K562 (cell line): ENCODE measurements around the gene DNAJC11. TPM values are rescaled to one million over a fixed set of nuclear protein-coding genes. Genes with fewer than 3 reads are reported as not detected.

Experiments used
- ATAC-seq: fragments of 200-7000 bp; cut with Tn5 transposase; 3 replicates; pipeline ENCODE4 v1.9.1; 2020; ENCODE audit warnings: moderate library complexity
- BruUV-seq: library from RNA; stranded (reverse); fragments of 400-500 nt; replicated peaks from 2 replicates; lab custom pipeline; 2021; lab: Mats Ljungman, UMichigan
- CTCF ChIA-PET: fragments of 300-600 bp; formaldehyde crosslinking; extraction: SDS; loops from one replicate; lab custom pipeline; 2021; ENCODE audit warnings: low intra/inter-chr PET ratio; lab: Yijun Ruan, JAX
- POLR2A ChIA-PET: fragments of 300-600, 350-650 bp; sonication (Branson Sonifier 250); formaldehyde crosslinking; extraction: SDS; loops from one replicate; lab custom pipeline; 2021; ENCODE audit warnings: antibody characterized with exemption, inconsistent platforms; lab: Yijun Ruan, JAX
- DNase-seq, 4 experiments: peaks; one replicate each; pipeline versions ENCODE4 v3.0.0 to v3.0.0-alpha.2; 2011 to 2018; ENCODE audit warnings: low spot score in 3 of 4, mixed read lengths in 3 of 4; ENCODE audit errors: extremely low read depth in 1 of 4
- FAIRE-seq: peaks from 2 replicates; lab custom pipeline; 2011; peaks lifted over from hg19 to GRCh38; lab: Jason Lieb, UNC
- H2AFZ ChIP-seq: 2 replicates; pipeline ENCODE4 v1.6.0; 2011; ENCODE audit warnings: low read depth, low read length, control low read depth, inconsistent platforms
- H3K27ac ChIP-seq: fragments of 200-600 bp; 3 replicates; pipeline ENCODE4 v1.8.0; 2011; ENCODE audit warnings: low read depth, mild to moderate bottlenecking, control low read depth, inconsistent platforms, low read length, moderate library complexity, mixed read lengths; ENCODE audit errors: extremely low read depth
- H3K27me3 ChIP-seq, 2 experiments: fragments of 300-600 bp in 1 of 2; 2 replicates in 1 of 2; 3 replicates in 1 of 2; pipeline versions ENCODE4 v1.6.0 to v1.8.0; 2011; ENCODE audit warnings: inconsistent platforms in 2 of 2, low read length in 2 of 2, mild to moderate bottlenecking in 1 of 2, mixed read lengths in 1 of 2, moderate library complexity in 1 of 2; ENCODE audit not compliant: control insufficient read depth in 2 of 2, insufficient read depth in 2 of 2
- H3K36me3 ChIP-seq: fragments of 300-600 bp; 3 replicates; pipeline ENCODE4 v1.8.0; 2011; ENCODE audit warnings: mild to moderate bottlenecking, low read length, inconsistent platforms; ENCODE audit not compliant: control insufficient read depth, insufficient read depth
- H3K4me1 ChIP-seq, 2 experiments: fragments of 200-600 bp in 1 of 2; replicated peaks in 1 of 2; 2 replicates in 1 of 2; 3 replicates in 1 of 2; pipeline versions ENCODE4 v1.5.1 to v1.8.0; 2011; ENCODE audit warnings: inconsistent platforms in 2 of 2, low read length in 2 of 2, mild to moderate bottlenecking in 1 of 2, mixed read lengths in 1 of 2, moderate library complexity in 1 of 2; ENCODE audit not compliant: control insufficient read depth in 2 of 2, insufficient read depth in 2 of 2
- H3K4me2 ChIP-seq: 2 replicates; pipeline ENCODE4 v1.6.1; 2011; ENCODE audit warnings: low read length, control low read depth, inconsistent platforms, mixed read lengths; ENCODE audit not compliant: insufficient read depth
- H3K4me3 ChIP-seq: fragments of 200-600 bp; sonication (generic), shearing (Covaris generic); 2 replicates; pipeline ENCODE4 v1.5.1; 2016; ENCODE audit warnings: control low read depth, inconsistent platforms
- H3K79me2 ChIP-seq: fragments of 200-600 bp; 3 replicates; pipeline ENCODE4 v1.8.0; 2011; ENCODE audit warnings: low read length, inconsistent platforms; ENCODE audit not compliant: control insufficient read depth, insufficient read depth
- H3K9ac ChIP-seq, 2 experiments: 2 replicates each; pipeline versions ENCODE4 v1.6.0 to v1.6.1; 2011; ENCODE audit warnings: low read depth in 2 of 2, low read length in 2 of 2, control low read depth in 1 of 2, inconsistent platforms in 1 of 2, mild to moderate bottlenecking in 1 of 2, mixed read lengths in 1 of 2; ENCODE audit not compliant: insufficient read depth in 1 of 2
- H3K9me1 ChIP-seq: one replicate; pipeline ENCODE4 v1.6.0; 2011; ENCODE audit warnings: inconsistent platforms, mild to moderate bottlenecking, low read length, moderate library complexity; ENCODE audit not compliant: control insufficient read depth, insufficient read depth
- H3K9me3 ChIP-seq: replicated peaks from 2 replicates; pipeline ENCODE4 v1.5.1; 2011; ENCODE audit warnings: low read depth, low read length, inconsistent platforms; ENCODE audit not compliant: control insufficient read depth, insufficient read depth
- H4K20me1 ChIP-seq: replicated peaks from 2 replicates; pipeline ENCODE4 v1.6.1; 2011; ENCODE audit warnings: low read length, inconsistent platforms, mixed read lengths; ENCODE audit not compliant: control insufficient read depth, insufficient read depth
- CTCF ChIP-seq, 3 experiments: IDR thresholded peaks in 2 of 3; conservative IDR thresholded peaks in 1 of 3; 2 replicates each; pipeline ENCODE4 v1.5.1; 2011 to 2012; ENCODE audit warnings: low read length in 3 of 3, mild to moderate bottlenecking in 3 of 3, control low read depth in 2 of 3, improper control_type of control experiment in 1 of 3, inconsistent platforms in 1 of 3, low read depth in 1 of 3, mixed read lengths in 1 of 3, moderate library complexity in 1 of 3; ENCODE audit not compliant: insufficient read depth in 2 of 3
- GABPB1 ChIP-seq: sonication (generic); formaldehyde crosslinking; IDR thresholded peaks from 2 replicates; pipeline ENCODE4 v1.8.0; 2022; ENCODE audit warnings: mild to moderate bottlenecking, missing genetic modification reagents
- NFATC3 ChIP-seq: fragments of 450-650 bp; IDR thresholded peaks from 2 replicates; pipeline ENCODE4 v1.6.1; 2017; ENCODE audit warnings: mild to moderate bottlenecking
- NFE2 ChIP-seq: IDR thresholded peaks from 2 replicates; pipeline ENCODE4 v1.6.1; 2014; ENCODE audit warnings: antibody characterized with exemption, low read depth
- PHF20 ChIP-seq: fragments of 450-650 bp; IDR thresholded peaks from 2 replicates; pipeline ENCODE4 v1.6.1; 2018; ENCODE audit not compliant: partially characterized antibody
- RCOR1 ChIP-seq, 2 experiments: IDR thresholded peaks; 2 replicates each; pipeline ENCODE4 v1.6.1; 2012; ENCODE audit warnings: low read depth in 2 of 2, low read length in 2 of 2, borderline replicate concordance in 1 of 2, improper control_type of control experiment in 1 of 2
- ZNF133 ChIP-seq: fragments of 250-450 bp; sonication (Bioruptor Pico); IDR thresholded peaks from 2 replicates; pipeline ENCODE4 v1.4.0; 2020; ENCODE audit warnings: mild to moderate bottlenecking
- ZNF24 ChIP-seq: fragments of 450-650 bp; IDR thresholded peaks from 2 replicates; pipeline ENCODE4 v1.6.1; 2016
- WGBS: fragments of 100-300 bp; shearing (Covaris generic); methylation state at CpG from one replicate; pipeline ENCODE4 v1.1.6; 2016; ENCODE audit warnings: low coverage, mixed read lengths; ENCODE audit not compliant: insufficient coverage; ENCODE audit errors: missing lambda C conversion rate; 5-methylcytosine and 5-hydroxymethylcytosine counted together
- in situ Hi-C: fragments of 300-500 bp; cut with MboI; formaldehyde crosslinking; loops from 4 replicates; pipeline ENCODE4 v1.15.0; 2018; ENCODE audit warnings: inconsistent platforms, mixed read lengths
- intact Hi-C: fragments of 100-400 bp; cut with micrococcal nuclease; formaldehyde crosslinking; loops from 2 replicates; pipeline ENCODE4 v1.14.2; 2022
- polyA plus RNA-seq, 8 experiments: library from polyadenylated mRNA; depleted of rRNA in 4 of 8; stranded (reverse) in 5 of 8; unstranded in 3 of 8; fragments of >200 nt; fragmentation: Nextera tagmentation in 2 of 8; fragmentation: Illumina TruSeq in 1 of 8; extraction: Ambion mirVana in 2 of 8; extraction: Trizol in 1 of 8; gene quantifications; 2 replicates each; pipeline versions ENCODE4 v1.2.1 to v1.2.3, GENCODE V29; 2011 to 2014; ENCODE audit warnings: inconsistent platforms in 1 of 8, missing spikeins in 1 of 8
- total RNA-seq, 7 experiments: library from RNA; depleted of rRNA in 6 of 7; stranded (reverse); fragments of >200 nt in 6 of 7; fragmentation: Illumina TruSeq in 2 of 7; extraction: Trizol in 2 of 7; gene quantifications; 2 replicates each; pipeline versions ENCODE4 v1.2.1 to v1.2.3, GENCODE V29; 2011 to 2021; ENCODE audit warnings: low replicate concordance in 1 of 7

The DNAJC11 gene
- total and polyA plus RNA-seq, 9 of the 15 experiments (the other 6 are each of a cell fraction or from before 2014, with no cell fraction given): 14.1 to 123 (median 76.6) TPM

- CTCF ChIA-PET: no interaction called here
- 0 out of 2 replicates have a peak, but pooled peaks have one; percentile 24 for TF ChIP-seq NFE2
- no peak for TF ChIP-seq ZNF24
- TF ChIP-seq CTCF (IDR thresholded peaks at IDR 0.05 in 2 of 3, conservative IDR thresholded peaks at IDR 0.05 in 1 of 3; ENCODE audit: insufficient read depth in 2 of 3, low read depth in 1 of 3, low read length in 3 of 3): no peak
- no peak for TF ChIP-seq GABPB1
- TF ChIP-seq ZNF133: no peak
- TF ChIP-seq RCOR1 (IDR thresholded peaks at IDR 0.05; ENCODE audit: borderline replicate concordance in 1 of 2, low read depth in 2 of 2, low read length in 2 of 2): no peak
- no peak for TF ChIP-seq NFATC3
- no peak for TF ChIP-seq PHF20
- TF ChIP-seq, all 486 proteins: peak for 1
- ATAC-seq (no peak), FAIRE-seq (no peak), DNase-seq (no peak)
- H3K27ac ChIP-seq: no peak overlapping the region
- H3K4me2 ChIP-seq: no peak overlapping the region
- H3K9me3 ChIP-seq: no peaks in the 10 kb centered on the region
- 17% methylated on average over 4 of the region's 5 CpGs for WGBS
- H3K4me1 ChIP-seq: no peaks in the 10 kb centered on the region; a peak in 2 of 5 replicates
- no peaks in the 10 kb centered on the region for H3K9me1 ChIP-seq
- BruUV-seq: no TSS peak
- in situ Hi-C loops (no loop called here), intact Hi-C loops (no loop called here)
- H4K20me1 ChIP-seq: peaks cover 4% of the 10 kb centered on the region; the same call in 1 of the 2 replicates
- POLR2A ChIA-PET: interaction anchor here (0.8 to 1.3 kb wide), 2 partner anchors 13 to 269 kb away, joined by 3 read pairs; no protein-coding TSS in a partner anchor
- no peak overlapping the region for H2AFZ ChIP-seq
- peaks cover 39 to 57% of the 10 kb centered on the region in 2 experiments for H3K27me3 ChIP-seq
- no peak overlapping the region for H3K4me3 ChIP-seq
- no peaks in the 10 kb centered on the region for H3K36me3 ChIP-seq
- no peaks in the 10 kb centered on the region for H3K79me2 ChIP-seq
- H3K9ac ChIP-seq: no peak overlapping the region
These were observed 31.3 kb upstream of the DNAJC11 start for GRCh38 chr1:6732942-6733341.
